HepG2 (cell line): Measurements from ENCODE around the gene PEX11G. TPM values are rescaled to one million over a fixed set of nuclear protein-coding genes. Genes with fewer than 3 reads are reported as not detected.

ENCODE experiments used
- CENPX ChIP-seq: sonication (generic); formaldehyde crosslinking; IDR thresholded peaks from 2 replicates; pipeline ENCODE4 v1.9.0; 2021; ENCODE audit warnings: mild to moderate bottlenecking, missing genetic modification reagents, moderate library complexity
- CHD2 ChIP-seq: IDR thresholded peaks from 2 replicates; pipeline ENCODE4 v1.6.1; 2011; ENCODE audit warnings: low read depth, low read length, improper control_type of control experiment
- ERF ChIP-seq: IDR thresholded peaks from 2 replicates; pipeline ENCODE4 v1.6.1; 2018; ENCODE audit warnings: missing biosample characterization, missing genetic modification reagents
- FIP1L1 ChIP-seq: fragments of 200-400 bp; formaldehyde crosslinking; IDR thresholded peaks from 2 replicates; pipeline ENCODE4 v1.6.1; 2018; ENCODE audit warnings: low read depth, mild to moderate bottlenecking, low read length, moderate library complexity, borderline replicate concordance; ENCODE audit not compliant: insufficient read depth
- FLYWCH1 ChIP-seq: sonication (generic); formaldehyde crosslinking; IDR thresholded peaks from 2 replicates; pipeline ENCODE4 v1.8.1; 2023; ENCODE audit warnings: mild to moderate bottlenecking, missing genetic modification reagents
- GLI4 ChIP-seq: sonication (generic); formaldehyde crosslinking; IDR thresholded peaks from 2 replicates; pipeline ENCODE4 v1.5.1; 2020; ENCODE audit warnings: missing genetic modification reagents, mild to moderate bottlenecking, moderate library complexity, borderline replicate concordance
- GRHL1 ChIP-seq: sonication (generic); formaldehyde crosslinking; conservative IDR thresholded peaks from 2 replicates; pipeline ENCODE4 v1.8.0; 2022; ENCODE audit warnings: missing genetic modification reagents
- KLF12 ChIP-seq: sonication (generic); formaldehyde crosslinking; IDR thresholded peaks from 2 replicates; pipeline ENCODE4 v1.4.0; 2020; ENCODE audit warnings: missing genetic modification reagents, borderline replicate concordance
- MAFF ChIP-seq: IDR thresholded peaks from 2 replicates; pipeline ENCODE4 v1.6.1; 2011; ENCODE audit warnings: low read depth, low read length, improper control_type of control experiment
- MAZ ChIP-seq, 2 experiments: sonication (generic) in 1 of 2; formaldehyde crosslinking in 1 of 2; IDR thresholded peaks; 2 replicates each; pipeline versions ENCODE4 v1.5.0 to v1.6.1; 2012 to 2020; ENCODE audit warnings: low read depth in 2 of 2, mild to moderate bottlenecking in 2 of 2, borderline replicate concordance in 1 of 2, improper control_type of control experiment in 1 of 2, low read length in 1 of 2, missing genetic modification reagents in 1 of 2, moderate library complexity in 1 of 2
- MZF1 ChIP-seq: sonication (generic); formaldehyde crosslinking; IDR thresholded peaks from 2 replicates; pipeline ENCODE4 v1.8.1; 2023; ENCODE audit warnings: mild to moderate bottlenecking, missing genetic modification reagents, borderline replicate concordance
- NFE2L2 ChIP-seq: fragments of 150-350 bp; IDR thresholded peaks from 2 replicates; pipeline ENCODE4 v1.6.1; 2014; ENCODE audit warnings: low read length
- NFYC ChIP-seq: IDR thresholded peaks from 2 replicates; pipeline ENCODE4 v1.6.1; 2016; ENCODE audit warnings: missing genetic modification reagents, missing compliant biosample characterization
- PHB2 ChIP-seq: fragments of 450-650 bp; IDR thresholded peaks from 2 replicates; pipeline ENCODE4 v1.6.1; 2018; ENCODE audit not compliant: partially characterized antibody
- POLR2AphosphoS2 ChIP-seq: IDR thresholded peaks from 2 replicates; pipeline ENCODE4 v1.6.1; 2011; ENCODE audit warnings: low read depth, low read length, improper control_type of control experiment
- RBFOX2 ChIP-seq: fragments of 200-400 bp; formaldehyde crosslinking; IDR thresholded peaks from 2 replicates; pipeline ENCODE4 v1.6.1; 2017; ENCODE audit warnings: low read depth, mild to moderate bottlenecking, low read length
- SMARCC2 ChIP-seq: fragments of 450-650 bp; IDR thresholded peaks from 2 replicates; pipeline ENCODE4 v1.6.1; 2017; ENCODE audit warnings: antibody characterized with exemption, mild to moderate bottlenecking
- SNAI1 ChIP-seq: sonication (generic); formaldehyde crosslinking; IDR thresholded peaks from 2 replicates; pipeline ENCODE4 v1.5.0; 2020; ENCODE audit warnings: mild to moderate bottlenecking, missing genetic modification reagents, borderline replicate concordance
- SNAPC2 ChIP-seq: sonication (generic); formaldehyde crosslinking; IDR thresholded peaks from 2 replicates; pipeline ENCODE4 v1.8.1; 2022; ENCODE audit warnings: mild to moderate bottlenecking, missing genetic modification reagents
- TEAD3 ChIP-seq: optimal IDR thresholded peaks from 2 replicates; pipeline ENCODE3; 2016; ENCODE audit warnings: borderline replicate concordance
- ZFP36L1 ChIP-seq: sonication (generic); formaldehyde crosslinking; IDR thresholded peaks from 2 replicates; pipeline ENCODE4 v1.8.0; 2022; ENCODE audit warnings: mild to moderate bottlenecking, missing genetic modification reagents, moderate library complexity
- ZNF180 ChIP-seq: sonication (generic); formaldehyde crosslinking; IDR thresholded peaks from 2 replicates; pipeline ENCODE4 v1.4.0; 2020; ENCODE audit warnings: low read depth, missing genetic modification reagents, borderline replicate concordance
- ZNF335 ChIP-seq: sonication (generic); formaldehyde crosslinking; IDR thresholded peaks from 2 replicates; pipeline ENCODE4 v1.4.0; 2020; ENCODE audit warnings: missing genetic modification reagents
- ZNF557 ChIP-seq: sonication (generic); formaldehyde crosslinking; IDR thresholded peaks from 2 replicates; pipeline ENCODE4 v1.4.0; 2020; ENCODE audit warnings: missing genetic modification reagents
- ZNF616 ChIP-seq: sonication (generic); formaldehyde crosslinking; IDR thresholded peaks from 2 replicates; pipeline ENCODE4 v1.5.0; 2020; ENCODE audit warnings: low read depth, mild to moderate bottlenecking, missing genetic modification reagents
- ZNF629 ChIP-seq: sonication (generic); formaldehyde crosslinking; conservative IDR thresholded peaks from 2 replicates; pipeline ENCODE4 v1.5.0; 2020; ENCODE audit warnings: missing genetic modification reagents
- ZNF660 ChIP-seq: sonication (generic); formaldehyde crosslinking; IDR thresholded peaks from 2 replicates; pipeline ENCODE4 v1.5.1; 2020; ENCODE audit warnings: mild to moderate bottlenecking, low read depth, missing genetic modification reagents, borderline replicate concordance
- ZNF720 ChIP-seq: sonication (generic); formaldehyde crosslinking; IDR thresholded peaks from 2 replicates; pipeline ENCODE4 v1.4.0; 2020; ENCODE audit warnings: missing genetic modification reagents
- ZNF724P ChIP-seq: sonication (generic); formaldehyde crosslinking; IDR thresholded peaks from 2 replicates; pipeline ENCODE4 v1.8.0; 2022; ENCODE audit warnings: missing genetic modification reagents, borderline replicate concordance
- ZNF776 ChIP-seq: sonication (generic); formaldehyde crosslinking; IDR thresholded peaks from 2 replicates; pipeline ENCODE4 v1.4.0; 2020; ENCODE audit warnings: mild to moderate bottlenecking, missing genetic modification reagents
- ZNF790 ChIP-seq: sonication (generic); formaldehyde crosslinking; IDR thresholded peaks from 2 replicates; pipeline ENCODE4 v1.8.0; 2022; ENCODE audit warnings: missing genetic modification reagents, mild to moderate bottlenecking, borderline replicate concordance
- ZNF839 ChIP-seq: sonication (generic); formaldehyde crosslinking; IDR thresholded peaks from 2 replicates; pipeline ENCODE4 v1.4.0; 2020; ENCODE audit warnings: missing genetic modification reagents, mild to moderate bottlenecking, borderline replicate concordance
- polyA plus RNA-seq, 8 experiments: library from polyadenylated mRNA; depleted of rRNA in 3 of 8; stranded (reverse) in 7 of 8; unstranded in 1 of 8; fragments of >200 nt; fragmentation: Illumina TruSeq in 4 of 8; extraction: Trizol in 4 of 8; gene quantifications; 2 replicates each; pipeline versions ENCODE4 v1.2.1 to v1.2.3, GENCODE V29; 2011 to 2016; ENCODE audit warnings: low read depth in 4 of 8, missing spikeins in 1 of 8, mixed read lengths in 1 of 8; ENCODE audit not compliant: insufficient read depth in 1 of 8
- total RNA-seq, 5 experiments: library from RNA; depleted of rRNA; stranded (reverse); fragments of >200 nt; fragmentation: Illumina TruSeq; extraction: Trizol; gene quantifications; 2 replicates each; pipeline ENCODE4 v1.2.3, GENCODE V29; 2016; ENCODE audit warnings: low read depth in 1 of 5

Gene PEX11G
- total and polyA plus RNA-seq, 2 of the 13 experiments (the other 11 are each of a cell fraction or from before 2014, with no cell fraction given), result not detected

GRCh38 chr19:7500811-7501450 lies 12.1 kb upstream of the PEX11G start (continued):
- TF ChIP-seq MAFF (no peak), ERF (CRISPR knock-in tag) (no peak), RBFOX2 (peak; percentile 60; the same call in 1 of the 2 replicates), ZNF557 (CRISPR knock-in tag) (no peak), GLI4 (CRISPR knock-in tag) (peak; percentile 72; the same call in 1 of the 2 replicates), ZNF720 (CRISPR knock-in tag) (no peak), ZNF335 (no peak), ZNF180 (CRISPR knock-in tag) (no peak), KLF12 (no peak), SMARCC2 (no peak), POLR2AphosphoS2 (no peak), MZF1 (no peak), ZNF616 (no peak), ZNF776 (peak; percentile 92; the same call in 1 of the 2 replicates), ZNF790 (CRISPR knock-in tag) (peak; percentile 70; the same call in 1 of the 2 replicates), PHB2 (no peak), ZNF660 (CRISPR knock-in tag) (no peak), FLYWCH1 (no peak), MAZ (IDR thresholded peaks at IDR 0.05; ENCODE audit: borderline replicate concordance, low read depth, low read length) (no peak), MAZ (CRISPR knock-in tag; IDR thresholded peaks at IDR 0.05; ENCODE audit: low read depth) (peak; percentile 64; the same call in 1 of the 2 replicates), SNAPC2 (CRISPR knock-in tag) (no peak), NFE2L2 (no peak), ZNF629 (no peak; the same call in 1 of the 2 replicates), CENPX (CRISPR knock-in tag) (no peak), ZNF724P (peak; percentile 54; the same call in 1 of the 2 replicates), SNAI1 (CRISPR knock-in tag) (no peak), CHD2 (no peak), ZFP36L1 (CRISPR knock-in tag) (no peak), TEAD3 (CRISPR knock-in tag) (no peak), NFYC (CRISPR knock-in tag) (no peak), GRHL1 (no peak), FIP1L1 (no peak), ZNF839 (CRISPR knock-in tag) (no peak)
